Activated CD4-positive, CD25-positive, alpha-beta regulatory T cell treated with anti-CD3 and anti-CD28 coated beads, Interleukin-2, amount 50 U/mL, for 24 hours (primary cell): ENCODE results near the gene RAB12.
"Not testable (repeated sequence)": the region's sequence is repeated elsewhere in the genome, so short reads cannot be mapped to it uniquely, and the experiment has no call there.

Source experiments
- ATAC-seq, 2 donors: fragments of 150-1000 bp; cut with Tn5 transposase; one replicate each; pipeline ENCODE4 v1.10.0; 2021; ENCODE audit warnings: mild to moderate bottlenecking in 1 of 2, moderate library complexity in 1 of 2

Gene RAB12

GRCh38 chr18:8651478-8652261 lies 42.4 kb downstream of the RAB12 start:
- ATAC-seq: not testable (repeated sequence)

- no peak for ATAC-seq
Measured at GRCh38 chr18:8654503-8655451, 45.5 kb downstream of the RAB12 start.

GRCh38 chr18:8656232-8656631 lies 47.0 kb downstream of the RAB12 start:
- ATAC-seq: no peak

- no peak for ATAC-seq
Measured at GRCh38 chr18:8657050-8657820, 48.0 kb downstream of the RAB12 start.

- ATAC-seq: no peak
Measured at GRCh38 chr18:8657873-8658470, 48.7 kb downstream of the RAB12 start.

GRCh38 chr18:8658858-8659485 lies 49.7 kb downstream of the RAB12 start:
- ATAC-seq: no peak

GRCh38 chr18:8659609-8660242 lies 50.5 kb downstream of the RAB12 start:
- ATAC-seq: no peak

GRCh38 chr18:8660316-8660715 lies 51.1 kb downstream of the RAB12 start:
- no peak for ATAC-seq

- no peak for ATAC-seq
Measured at GRCh38 chr18:8661754-8662559, 52.7 kb downstream of the RAB12 start.

GRCh38 chr18:8662560-8663255 lies 53.5 kb downstream of the RAB12 start:
- no peak for ATAC-seq

- ATAC-seq: no peak
Measured at GRCh38 chr18:8667846-8668245, 58.6 kb downstream of the RAB12 start.

GRCh38 chr18:8668381-8668780 lies 59.1 kb downstream of the RAB12 start:
- no peak for ATAC-seq

GRCh38 chr18:8669571-8669970 lies 60.3 kb downstream of the RAB12 start:
- no peak for ATAC-seq

- peak in 1 of 2 donors; percentile 24 for ATAC-seq
Measured at GRCh38 chr18:8673256-8674209, 64.3 kb downstream of the RAB12 start.

GRCh38 chr18:8675057-8675456 lies 65.8 kb downstream of the RAB12 start:
- no peak for ATAC-seq

GRCh38 chr18:8681196-8681595 lies 72.0 kb downstream of the RAB12 start:
- ATAC-seq: no peak

- no peak for ATAC-seq
Measured at GRCh38 chr18:8684577-8684976, 75.3 kb downstream of the RAB12 start.

- no peak for ATAC-seq
Measured at GRCh38 chr18:8685141-8685913, 76.1 kb downstream of the RAB12 start.
